ENCODE data around the gene TTLL10.

The TTLL10 gene

GRCh38 chr1:1176931-1177330 lies 3.3 kb downstream of the TTLL10 start:
- no peak for DNase-seq (ENCODE audit: insufficient read length, low spot score)
- TF ChIP-seq PAX5 (IDR thresholded peaks at IDR 0.05; ENCODE audit: insufficient read depth, low read length, severe bottlenecking) (no peak), POLR2A (IDR thresholded peaks at IDR 0.05; ENCODE audit: low read depth, low read length) (no peak), SPI1 (IDR thresholded peaks at IDR 0.05; ENCODE audit: low read depth, low read length) (no peak), POLR2AphosphoS5 (IDR thresholded peaks at IDR 0.05; ENCODE audit: low read depth, low read length) (no peak)
- no peak for FAIRE-seq

DNA sequence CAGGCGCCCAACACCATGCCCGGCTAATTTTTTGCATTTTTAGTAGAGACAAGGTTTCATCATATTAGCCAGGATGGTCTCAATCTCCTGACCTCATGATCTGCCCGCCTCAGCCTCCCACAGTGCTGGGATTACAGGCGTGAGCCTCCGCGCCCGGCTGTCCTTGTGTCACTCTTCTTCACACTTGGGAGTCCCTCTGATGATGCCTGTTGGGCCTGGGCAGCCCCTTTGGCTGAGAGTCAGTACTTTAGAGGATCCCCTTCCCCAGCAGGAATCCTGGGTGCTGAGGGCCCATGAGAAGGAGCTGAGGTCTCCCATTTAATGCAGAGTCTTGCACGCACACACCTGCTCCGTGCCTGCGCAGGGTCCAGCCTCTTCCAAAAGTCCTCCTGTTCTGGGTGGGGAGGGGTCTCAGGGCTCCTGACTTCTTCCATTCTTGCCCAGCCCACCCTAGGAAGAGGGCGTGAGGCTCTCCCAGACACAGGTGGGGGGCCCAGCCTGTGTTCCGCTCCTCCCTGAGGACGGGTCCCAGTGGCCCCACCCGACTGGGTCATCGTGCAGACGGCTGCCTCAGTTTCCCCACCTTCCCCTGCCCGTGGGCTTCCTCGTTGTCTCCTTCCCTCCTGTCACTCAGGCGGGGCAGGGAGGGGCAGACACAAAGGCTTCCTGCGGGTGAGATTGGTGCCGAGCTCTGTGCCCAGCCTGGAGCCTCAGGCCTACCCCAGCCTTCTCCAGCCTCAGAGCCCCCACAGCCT lies 3.9 kb downstream of the TTLL10 start:
- FAIRE-seq (no peak), DNase-seq (ENCODE audit: insufficient read length, low spot score) (no peak)
- no peak for TF ChIP-seq TAF1 (IDR thresholded peaks at IDR 0.05; ENCODE audit: low read depth, low read length)
- no peak for TF ChIP-seq POLR2AphosphoS5 (IDR thresholded peaks at IDR 0.05; ENCODE audit: low read depth, low read length)
- no peak for TF ChIP-seq POU2F2 (IDR thresholded peaks at IDR 0.05; ENCODE audit: low read depth, low read length)
- no peak for TF ChIP-seq SPI1 (IDR thresholded peaks at IDR 0.05; ENCODE audit: low read depth, low read length)
- TF ChIP-seq PAX5 (IDR thresholded peaks at IDR 0.05; ENCODE audit: insufficient read depth, low read length, severe bottlenecking), result no peak
- no peak for TF ChIP-seq POLR2A (IDR thresholded peaks at IDR 0.05; ENCODE audit: low read depth, low read length)

DNA sequence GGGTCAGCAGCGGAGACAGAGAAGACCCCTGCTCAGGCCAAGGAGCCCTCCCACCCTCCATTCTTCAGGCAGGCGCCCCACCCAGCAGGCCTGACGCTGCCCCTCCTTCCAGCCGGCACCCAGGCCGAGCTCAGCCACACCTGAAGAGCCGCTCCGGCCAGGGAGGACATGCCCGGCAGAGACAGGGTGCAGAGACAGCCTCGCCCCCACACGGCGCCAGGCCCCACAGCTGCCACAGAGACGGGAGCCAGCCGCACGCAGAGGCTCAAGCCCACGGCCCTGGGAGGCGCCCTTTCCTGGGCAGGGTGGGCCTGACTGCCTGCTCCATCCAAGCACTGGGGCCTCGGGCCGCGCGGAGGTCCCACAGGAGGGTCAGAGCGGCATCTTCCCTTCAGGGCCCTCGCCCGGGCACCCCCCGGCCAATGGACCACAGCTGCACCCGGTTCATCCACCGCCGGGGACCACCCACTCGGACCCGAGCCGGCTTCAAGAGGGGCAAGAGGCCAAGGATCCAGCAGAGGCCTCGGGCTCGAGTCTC lies 5.2 kb downstream of the TTLL10 start:
- DNase-seq (ENCODE audit: insufficient read length, low spot score), result no peak
- no peak for TF ChIP-seq SPI1 (IDR thresholded peaks at IDR 0.05; ENCODE audit: low read depth, low read length)
- TF ChIP-seq POLR2AphosphoS5 (IDR thresholded peaks at IDR 0.05; ENCODE audit: low read depth, low read length), result no peak
- TF ChIP-seq POLR2A (IDR thresholded peaks at IDR 0.05; ENCODE audit: low read depth, low read length), result no peak
- no peak for TF ChIP-seq TAF1 (IDR thresholded peaks at IDR 0.05; ENCODE audit: low read depth, low read length)
- no peak for TF ChIP-seq POU2F2 (IDR thresholded peaks at IDR 0.05; ENCODE audit: low read depth, low read length)
- TF ChIP-seq PAX5 (IDR thresholded peaks at IDR 0.05; ENCODE audit: insufficient read depth, low read length, severe bottlenecking), result no peak

DNA sequence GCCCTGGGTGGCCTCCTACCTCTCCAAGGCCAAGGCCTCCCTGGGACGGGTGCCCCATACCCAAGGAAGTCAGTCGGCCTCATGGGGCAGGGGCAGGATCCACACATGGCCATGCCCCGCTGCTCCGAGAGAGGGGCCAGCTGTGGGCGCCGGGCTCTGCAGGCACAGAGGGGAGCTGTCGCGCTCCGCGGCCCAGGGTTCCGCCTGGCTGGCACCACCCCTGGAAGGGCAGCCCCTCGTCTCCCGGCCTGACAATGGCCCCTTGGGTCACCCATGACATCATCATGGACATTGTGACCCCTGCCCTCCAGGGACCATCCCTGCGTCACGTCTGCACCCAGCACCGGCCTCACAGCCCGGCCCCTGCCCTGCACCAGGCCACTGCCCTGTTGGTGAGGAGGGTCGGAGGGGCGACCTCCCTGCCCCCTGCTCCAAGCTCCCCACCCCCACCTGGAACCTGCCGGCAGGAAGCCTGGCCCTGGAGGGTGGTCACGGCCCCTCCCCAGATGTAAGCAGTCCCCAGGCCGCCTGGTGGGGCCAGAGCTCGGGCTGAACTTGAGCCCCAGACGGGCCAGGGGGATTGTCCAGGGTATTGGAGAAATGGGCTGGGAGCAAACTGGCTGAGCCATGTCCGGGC lies 5.8 kb downstream of the TTLL10 start:
- no peak for FAIRE-seq
- TF ChIP-seq PAX5 (IDR thresholded peaks at IDR 0.05; ENCODE audit: insufficient read depth, low read length, severe bottlenecking) (no peak), POLR2A (IDR thresholded peaks at IDR 0.05; ENCODE audit: low read depth, low read length) (no peak), POU2F2 (IDR thresholded peaks at IDR 0.05; ENCODE audit: low read depth, low read length) (no peak), SPI1 (IDR thresholded peaks at IDR 0.05; ENCODE audit: low read depth, low read length) (no peak), TAF1 (IDR thresholded peaks at IDR 0.05; ENCODE audit: low read depth, low read length) (no peak), POLR2AphosphoS5 (IDR thresholded peaks at IDR 0.05; ENCODE audit: low read depth, low read length) (no peak)
- no peak for DNase-seq (ENCODE audit: insufficient read length, low spot score)

More for the DNA sequence above, 5.2 kb downstream of the TTLL10 start:
- no peak for FAIRE-seq

- TF ChIP-seq PAX5 (IDR thresholded peaks at IDR 0.05; ENCODE audit: insufficient read depth, low read length, severe bottlenecking), result no peak
- TF ChIP-seq SPI1 (IDR thresholded peaks at IDR 0.05; ENCODE audit: low read depth, low read length), result no peak
- no peak for TF ChIP-seq TAF1 (IDR thresholded peaks at IDR 0.05; ENCODE audit: low read depth, low read length)
- no peak for TF ChIP-seq POLR2A (IDR thresholded peaks at IDR 0.05; ENCODE audit: low read depth, low read length)
- no peak for TF ChIP-seq POLR2AphosphoS5 (IDR thresholded peaks at IDR 0.05; ENCODE audit: low read depth, low read length)
- TF ChIP-seq POU2F2 (IDR thresholded peaks at IDR 0.05; ENCODE audit: low read depth, low read length), result no peak
- FAIRE-seq (no peak), DNase-seq (ENCODE audit: insufficient read length, low spot score) (no peak)
Observed at GRCh38 chr1:1179983-1180861, 6.5 kb downstream of the TTLL10 start.

DNA sequence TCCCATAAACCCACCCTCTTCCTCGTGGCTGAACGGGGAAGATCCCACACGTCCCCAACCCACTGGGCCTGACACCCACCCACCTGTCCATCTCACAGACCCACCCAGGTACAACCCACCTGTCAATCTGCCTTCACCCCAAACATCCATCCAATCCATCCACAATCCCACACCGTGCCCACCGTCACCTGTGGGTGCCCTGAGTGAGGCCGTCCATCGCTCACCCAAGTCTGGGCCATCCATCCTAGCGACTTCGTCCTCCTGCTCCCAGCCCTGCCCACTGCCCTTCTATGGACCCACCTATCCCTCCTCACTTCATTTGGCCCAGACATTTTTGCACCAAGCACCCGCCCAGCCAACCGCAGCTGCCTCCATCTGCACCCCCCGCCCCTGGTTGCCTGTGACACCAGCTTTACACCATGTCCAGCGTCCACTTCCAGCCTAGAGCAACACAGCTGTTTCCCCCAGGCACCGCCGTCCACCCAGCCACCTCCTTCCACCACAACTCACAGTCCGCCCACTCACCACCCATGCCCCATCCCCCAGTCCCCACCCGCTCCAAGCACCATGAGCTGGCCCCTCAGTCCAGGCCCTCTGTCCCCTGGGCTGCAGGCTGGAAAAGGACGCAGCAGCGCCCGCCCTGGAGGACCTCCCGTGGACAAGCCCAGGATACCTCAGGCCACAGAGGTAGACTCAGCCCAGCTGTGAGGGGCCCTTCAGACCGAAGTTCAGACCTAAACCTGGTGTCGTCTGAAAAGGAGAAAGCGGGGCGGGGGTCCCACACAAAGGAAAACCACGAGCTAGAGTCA lies 7.7 kb downstream of the TTLL10 start:
- DNase-seq (ENCODE audit: insufficient read length, low spot score) (no peak), FAIRE-seq (no peak)
- TF ChIP-seq POU2F2 (IDR thresholded peaks at IDR 0.05; ENCODE audit: low read depth, low read length) (no peak), TAF1 (IDR thresholded peaks at IDR 0.05; ENCODE audit: low read depth, low read length) (no peak), POLR2A (IDR thresholded peaks at IDR 0.05; ENCODE audit: low read depth, low read length) (no peak), SPI1 (IDR thresholded peaks at IDR 0.05; ENCODE audit: low read depth, low read length) (no peak)

DNA sequence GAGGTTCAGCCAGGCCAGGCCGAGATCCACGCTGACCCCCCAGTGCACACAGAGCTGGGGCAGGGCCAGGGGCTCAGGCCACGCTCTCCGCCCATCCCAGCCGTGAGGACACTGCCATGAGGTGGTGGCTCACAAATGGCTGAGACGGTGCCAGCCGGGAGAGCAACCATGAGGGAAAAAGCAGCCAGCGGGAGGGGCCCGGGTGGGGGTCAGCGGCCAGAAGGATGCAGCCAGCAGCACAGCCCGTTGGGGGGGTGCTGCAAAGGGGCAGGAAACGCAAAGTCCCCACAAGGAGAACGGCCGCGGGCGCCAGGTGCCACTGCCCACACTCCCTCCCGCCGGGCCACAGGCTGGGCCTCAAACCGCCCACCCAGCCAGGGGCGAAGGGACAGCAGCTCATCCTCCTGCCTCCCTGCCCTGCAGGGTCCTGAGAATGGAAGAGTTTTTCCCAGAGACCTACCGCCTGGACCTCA lies 8.3 kb downstream of the TTLL10 start:
- FAIRE-seq (no peak), DNase-seq (ENCODE audit: insufficient read length, low spot score) (no peak)
- TF ChIP-seq POLR2A (IDR thresholded peaks at IDR 0.05; ENCODE audit: low read depth, low read length) (no peak), PAX5 (IDR thresholded peaks at IDR 0.05; ENCODE audit: insufficient read depth, low read length, severe bottlenecking) (no peak), TAF1 (IDR thresholded peaks at IDR 0.05; ENCODE audit: low read depth, low read length) (no peak), SPI1 (IDR thresholded peaks at IDR 0.05; ENCODE audit: low read depth, low read length) (no peak), POLR2AphosphoS5 (IDR thresholded peaks at IDR 0.05; ENCODE audit: low read depth, low read length) (no peak), POU2F2 (IDR thresholded peaks at IDR 0.05; ENCODE audit: low read depth, low read length) (no peak)

DNA sequence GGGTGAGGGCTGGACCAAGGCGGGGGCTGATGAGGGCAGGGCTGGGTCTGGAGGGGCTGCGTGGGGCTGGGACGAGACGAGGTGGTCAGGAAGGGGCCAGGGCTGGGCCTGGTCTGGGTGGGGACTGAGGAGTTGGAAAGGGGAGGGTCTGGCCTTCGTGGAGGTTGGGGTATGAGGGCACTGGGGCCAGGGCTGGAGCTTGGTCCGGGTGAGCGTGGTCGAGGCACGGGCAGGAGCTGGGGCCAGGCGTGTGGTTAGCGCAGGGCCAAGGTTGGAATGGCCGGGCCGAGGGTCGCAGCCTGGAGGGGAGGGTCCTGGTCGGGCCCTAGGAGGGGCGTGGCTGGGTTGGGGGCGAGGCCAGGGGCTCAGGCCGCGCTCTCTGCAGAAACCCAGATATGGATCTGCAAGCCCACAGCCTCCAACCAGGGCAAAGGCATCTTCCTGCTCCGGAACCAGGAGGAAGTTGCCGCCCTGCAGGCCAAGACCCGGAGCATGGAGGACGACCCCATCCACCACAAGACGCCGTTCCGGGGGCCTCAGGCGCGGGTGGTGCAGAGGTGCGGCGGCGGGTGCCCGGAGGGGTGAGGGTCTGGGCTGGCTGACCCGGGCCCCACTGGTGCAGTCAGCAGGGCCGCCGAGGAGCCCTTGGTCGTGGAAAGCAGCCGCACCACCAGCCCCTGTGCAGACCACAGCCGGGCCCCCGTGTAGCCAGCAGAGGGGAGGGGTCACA lies 9.0 kb downstream of the TTLL10 start:
- DNase-seq (ENCODE audit: insufficient read length, low spot score) (no peak), FAIRE-seq (no peak)

More for the DNA sequence above, 9.0 kb downstream of the TTLL10 start:
- TF ChIP-seq POU2F2 (IDR thresholded peaks at IDR 0.05; ENCODE audit: low read depth, low read length) (no peak), POLR2A (IDR thresholded peaks at IDR 0.05; ENCODE audit: low read depth, low read length) (no peak), TAF1 (IDR thresholded peaks at IDR 0.05; ENCODE audit: low read depth, low read length) (no peak)
